Smooth muscle cell (in vitro differentiated cells): ENCODE results near the gene ENAM. TPM values are rescaled to one million over a fixed set of nuclear protein-coding genes. Genes with fewer than 3 reads are reported as not detected.

ENCODE experiments used
- DNase-seq: peaks from one replicate; lab custom pipeline; 2025; ENCODE audit not compliant: unreplicated experiment; lab: John Stamatoyannopoulos, UW
- H2AFZ ChIP-seq: fragments of 200-600 bp; sonication (generic); 2 replicates; pipeline ENCODE4 v1.6.0; 2016; ENCODE audit warnings: antibody characterized with exemption, low read depth, mild to moderate bottlenecking
- H3F3A ChIP-seq: fragments of 200-600 bp; sonication (generic); 2 replicates; pipeline ENCODE4 v1.6.0; 2017; ENCODE audit warnings: antibody characterized with exemption, low read depth
- H3K27ac ChIP-seq: fragments of 200-600 bp; sonication (generic); 2 replicates; pipeline ENCODE4 v1.5.1; 2016; ENCODE audit warnings: low read depth, mild to moderate bottlenecking
- H3K27me3 ChIP-seq: fragments of 200-600 bp; sonication (generic); 2 replicates; pipeline ENCODE4 v1.6.1; 2016; ENCODE audit warnings: low read depth, mild to moderate bottlenecking
- H3K36me3 ChIP-seq: fragments of 200-600 bp; sonication (generic); 2 replicates; pipeline ENCODE4 v1.5.1; 2016; ENCODE audit warnings: low read depth
- H3K4me1 ChIP-seq: fragments of 200-600 bp; sonication (generic); 2 replicates; pipeline ENCODE4 v1.5.1; 2016; ENCODE audit warnings: low read depth
- H3K4me2 ChIP-seq: fragments of 200-600 bp; sonication (generic); 2 replicates; pipeline ENCODE4 v1.6.0; 2016; ENCODE audit warnings: mild to moderate bottlenecking
- H3K4me3 ChIP-seq: fragments of 200-600 bp; sonication (generic); 2 replicates; pipeline ENCODE4 v1.5.1; 2016; ENCODE audit warnings: mild to moderate bottlenecking
- H3K79me2 ChIP-seq: fragments of 200-600 bp; sonication (generic); 2 replicates; pipeline ENCODE4 v1.6.0; 2016; ENCODE audit warnings: low read depth, mild to moderate bottlenecking
- H3K9ac ChIP-seq: fragments of 200-600 bp; sonication (generic); 2 replicates; pipeline ENCODE4 v1.6.0; 2016; ENCODE audit warnings: low read depth
- H3K9me3 ChIP-seq: fragments of 200-600 bp; sonication (generic); replicated peaks from 2 replicates; pipeline ENCODE4 v1.5.1; 2016; ENCODE audit warnings: low read depth
- H4K20me1 ChIP-seq: fragments of 200-600 bp; sonication (generic); 2 replicates; pipeline ENCODE4 v1.6.0; 2016; ENCODE audit warnings: low read depth
- CTCF ChIP-seq: fragments of 200-600 bp; sonication (generic); IDR thresholded peaks from 2 replicates; pipeline ENCODE4 v1.5.1; 2017; ENCODE audit warnings: borderline replicate concordance, mild to moderate bottlenecking, antibody characterized with exemption; ENCODE audit not compliant: insufficient read depth, poor library complexity, severe bottlenecking
- WGBS: methylation state at CpG from one replicate; pipeline ENCODE4 v1.1.7; 2016; ENCODE audit warnings: low lambda C conversion rate; 5-methylcytosine and 5-hydroxymethylcytosine counted together
- polyA plus RNA-seq: library from polyadenylated mRNA; unstranded; fragments of >200 nt; fragmentation: Nextera tagmentation; extraction: Ambion mirVana; gene quantifications from 2 replicates; pipeline ENCODE4 v1.2.1, GENCODE V29; 2016
- total RNA-seq: library from RNA; depleted of rRNA; stranded (reverse); fragments of >200 nt; gene quantifications from 2 replicates; pipeline ENCODE4 v1.2.3, GENCODE V29; 2014

ENAM gene
- total and polyA plus RNA-seq, 2 experiments from 2014 or later, result not detected

GRCh38 chr4:70630162-70630561, 1.6 kb downstream of the ENAM start:
- Histone ChIP-seq H3K4me2 (no peak overlapping the region), H3K27ac (no peak overlapping the region), H3K9me3 (no peaks in the 10 kb centered on the region), H3K79me2 (no peaks in the 10 kb centered on the region), H3K27me3 (no peaks in the 10 kb centered on the region), H3K36me3 (no peaks in the 10 kb centered on the region), H2AFZ (no peak overlapping the region), H3K9ac (no peak overlapping the region), H3K4me1 (no peaks in the 10 kb centered on the region), H4K20me1 (no peaks in the 10 kb centered on the region), H3K4me3 (no peak overlapping the region), H3F3A (no peaks in the 10 kb centered on the region)
- no peak for TF ChIP-seq CTCF
- 91% methylated on average over 3 of the region's 3 CpGs for WGBS
- no peak for DNase-seq

GRCh38 chr4:70632028-70632427, 3.5 kb downstream of the ENAM start:
- Histone ChIP-seq H3K36me3 (no peaks in the 10 kb centered on the region), H3K27me3 (no peaks in the 10 kb centered on the region), H3K4me2 (no peak overlapping the region), H3K79me2 (no peaks in the 10 kb centered on the region), H3K27ac (no peak overlapping the region), H2AFZ (no peak overlapping the region), H4K20me1 (no peaks in the 10 kb centered on the region), H3K9me3 (no peaks in the 10 kb centered on the region), H3K9ac (no peak overlapping the region), H3F3A (no peaks in the 10 kb centered on the region), H3K4me3 (no peak overlapping the region), H3K4me1 (no peaks in the 10 kb centered on the region)
- no peak for DNase-seq
- TF ChIP-seq CTCF, result no peak
- 91% methylated on average over 1 of the region's 1 CpG for WGBS

GRCh38 chr4:70634482-70634881, 5.9 kb downstream of the ENAM start:
- Histone ChIP-seq H3K27me3 (no peaks in the 10 kb centered on the region), H3K4me1 (no peaks in the 10 kb centered on the region), H3K9me3 (no peaks in the 10 kb centered on the region), H3F3A (no peaks in the 10 kb centered on the region), H3K36me3 (no peaks in the 10 kb centered on the region), H3K9ac (no peak overlapping the region), H3K4me2 (no peak overlapping the region), H4K20me1 (no peaks in the 10 kb centered on the region), H2AFZ (no peak overlapping the region), H3K79me2 (no peaks in the 10 kb centered on the region), H3K27ac (no peak overlapping the region), H3K4me3 (no peak overlapping the region)
- no peak for DNase-seq
- WGBS, result 88% methylated on average over 5 of the region's 5 CpGs
- TF ChIP-seq CTCF, result no peak

- DNase-seq, result no peak
- no peaks in the 10 kb centered on the region for H3K27me3 ChIP-seq
- H3F3A ChIP-seq, result no peaks in the 10 kb centered on the region
- H3K4me3 ChIP-seq, result no peak overlapping the region
- no peak overlapping the region for H3K27ac ChIP-seq
- H3K9me3 ChIP-seq, result no peaks in the 10 kb centered on the region
- H3K4me2 ChIP-seq, result no peak overlapping the region
- no peaks in the 10 kb centered on the region for H3K36me3 ChIP-seq
- TF ChIP-seq CTCF, result no peak
- 76% methylated on average over 8 of the region's 8 CpGs for WGBS
- H3K9ac ChIP-seq, result no peak overlapping the region
- H3K4me1 ChIP-seq, result no peaks in the 10 kb centered on the region
- H3K79me2 ChIP-seq, result no peaks in the 10 kb centered on the region
- H4K20me1 ChIP-seq, result no peaks in the 10 kb centered on the region
- no peak overlapping the region for H2AFZ ChIP-seq
Observed at GRCh38 chr4:70637239-70637913, 8.8 kb downstream of the ENAM start.
